COLO668 (cell line): ENCODE results near the gene UNC5A.
A peak's percentile ranks its signal among the peaks of the same experiment; 100 is the strongest.

Experiments
- DNase-seq: peaks from one replicate; lab custom pipeline; 2025; ENCODE audit not compliant: unreplicated experiment; lab: John Stamatoyannopoulos, UW

UNC5A gene

GRCh38 chr5:176916337-176916736 is 106.0 kb downstream of the UNC5A start:
- peak; percentile 2 for DNase-seq

GRCh38 chr5:176918613-176919012 is 108.3 kb downstream of the UNC5A start:
- DNase-seq = no peak

- DNase-seq = no peak
Observed at GRCh38 chr5:176921714-176922113, 111.4 kb downstream of the UNC5A start.

DNA sequence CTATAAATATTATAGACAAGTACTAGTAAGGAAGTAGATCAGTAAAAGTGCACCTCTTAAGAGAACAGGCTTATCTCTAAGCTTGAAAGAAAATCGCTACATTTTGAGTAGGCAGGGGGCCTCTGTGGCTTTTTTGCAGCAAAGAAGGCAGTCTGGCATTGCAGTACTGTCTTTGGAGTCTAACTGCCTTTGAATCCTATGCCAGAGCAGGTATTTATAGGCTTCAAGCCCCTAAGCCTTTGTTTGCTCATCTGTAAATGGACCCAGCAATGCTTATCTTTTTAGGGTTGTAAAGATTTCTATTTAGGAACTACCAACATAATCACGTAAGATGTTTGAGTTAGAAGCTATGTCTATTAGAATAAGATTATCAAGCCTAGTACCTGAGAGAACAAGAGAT is 112.5 kb downstream of the UNC5A start:
- no peak for DNase-seq

- no peak for DNase-seq
Observed at GRCh38 chr5:176927562-176927961, 117.2 kb downstream of the UNC5A start.

GRCh38 chr5:176929654-176930053 is 119.3 kb downstream of the UNC5A start:
- no peak for DNase-seq
